ENCODE results near the gene MAP3K6.
A peak's percentile ranks its signal among the peaks of the same experiment; 100 is the strongest.

The MAP3K6 gene

GRCh38 chr1:27342778-27343638 lies 23.8 kb downstream of the MAP3K6 start:
- no peak overlapping the region for H3K27ac ChIP-seq (ENCODE audit: low read depth, low read length)
- H3K4me3 ChIP-seq (ENCODE audit: low read length) = peak overlapping the region; percentile 70
- H3K4me1 ChIP-seq (ENCODE audit: control insufficient read depth, insufficient read depth, low read length) = no peaks in the 10 kb centered on the region
- H3K36me3 ChIP-seq (ENCODE audit: control insufficient read depth, insufficient read depth, low read length) = no peaks in the 10 kb centered on the region
- peak overlapping the region; percentile 43 for H3K9ac ChIP-seq (ENCODE audit: low read length)
- H3K27me3 ChIP-seq (ENCODE audit: control insufficient read depth, insufficient read depth, low read length) = no peaks in the 10 kb centered on the region

- no peaks in the 10 kb centered on the region for H3K4me1 ChIP-seq (ENCODE audit: control insufficient read depth, insufficient read depth, low read length)
- peak overlapping the region; percentile 70 for H3K9ac ChIP-seq (ENCODE audit: low read length)
- H3K4me3 ChIP-seq (ENCODE audit: low read length) = peak overlapping the region; percentile 70
- no peak overlapping the region for H3K27ac ChIP-seq (ENCODE audit: low read depth, low read length)
- H3K27me3 ChIP-seq (ENCODE audit: control insufficient read depth, insufficient read depth, low read length) = no peaks in the 10 kb centered on the region
- H3K36me3 ChIP-seq (ENCODE audit: control insufficient read depth, insufficient read depth, low read length) = no peaks in the 10 kb centered on the region
Observed at GRCh38 chr1:27342391-27342777, 24.4 kb downstream of the MAP3K6 start.

GRCh38 chr1:27341525-27342252 lies 25.1 kb downstream of the MAP3K6 start, which contains the start of gene SYTL1:
TSS of gene SYTL1 (plus strand) at chr1:27342022. CDS start at chr1:27345335, 3,313 bp downstream.
- Histone ChIP-seq H3K9ac (ENCODE audit: low read length) (peak within 1 kb of the TSS; percentile 70), H3K4me1 (ENCODE audit: control insufficient read depth, insufficient read depth, low read length) (no peaks in the 10 kb centered on the region), H3K4me3 (ENCODE audit: low read length) (peak within 1 kb of the TSS; percentile 70), H3K27ac (ENCODE audit: low read depth, low read length) (no peak within 1 kb of the TSS), H3K36me3 (ENCODE audit: control insufficient read depth, insufficient read depth, low read length) (no peaks in the 10 kb centered on the region), H3K27me3 (ENCODE audit: control insufficient read depth, insufficient read depth, low read length) (no peaks in the 10 kb centered on the region)

- Histone ChIP-seq H3K27ac (ENCODE audit: low read depth, low read length) (no peak overlapping the region), H3K4me3 (ENCODE audit: low read length) (no peak overlapping the region), H3K27me3 (ENCODE audit: control insufficient read depth, insufficient read depth, low read length) (no peaks in the 10 kb centered on the region), H3K9ac (ENCODE audit: low read length) (no peak overlapping the region), H3K4me1 (ENCODE audit: control insufficient read depth, insufficient read depth, low read length) (no peaks in the 10 kb centered on the region), H3K36me3 (ENCODE audit: control insufficient read depth, insufficient read depth, low read length) (peaks cover 10% of the 10 kb centered on the region)
Observed at GRCh38 chr1:27339213-27339612, 27.5 kb downstream of the MAP3K6 start.

GRCh38 chr1:27338751-27339150 lies 28.0 kb downstream of the MAP3K6 start:
- no peaks in the 10 kb centered on the region for H3K27me3 ChIP-seq (ENCODE audit: control insufficient read depth, insufficient read depth, low read length)
- no peak overlapping the region for H3K4me3 ChIP-seq (ENCODE audit: low read length)
- H3K36me3 ChIP-seq (ENCODE audit: control insufficient read depth, insufficient read depth, low read length) = peaks cover 14% of the 10 kb centered on the region
- no peaks in the 10 kb centered on the region for H3K4me1 ChIP-seq (ENCODE audit: control insufficient read depth, insufficient read depth, low read length)
- no peak overlapping the region for H3K27ac ChIP-seq (ENCODE audit: low read depth, low read length)
- no peak overlapping the region for H3K9ac ChIP-seq (ENCODE audit: low read length)

- no peak overlapping the region for H3K4me3 ChIP-seq (ENCODE audit: low read length)
- no peaks in the 10 kb centered on the region for H3K27me3 ChIP-seq (ENCODE audit: control insufficient read depth, insufficient read depth, low read length)
- H3K4me1 ChIP-seq (ENCODE audit: control insufficient read depth, insufficient read depth, low read length) = no peaks in the 10 kb centered on the region
- H3K27ac ChIP-seq (ENCODE audit: low read depth, low read length) = no peak overlapping the region
- no peak overlapping the region for H3K9ac ChIP-seq (ENCODE audit: low read length)
- H3K36me3 ChIP-seq (ENCODE audit: control insufficient read depth, insufficient read depth, low read length) = peaks cover 20% of the 10 kb centered on the region
Observed at GRCh38 chr1:27336756-27337155, 30.0 kb downstream of the MAP3K6 start.

GRCh38 chr1:27335506-27336422 lies 31.0 kb downstream of the MAP3K6 start:
- H3K27me3 ChIP-seq (ENCODE audit: control insufficient read depth, insufficient read depth, low read length) = no peaks in the 10 kb centered on the region
- no peaks in the 10 kb centered on the region for H3K4me1 ChIP-seq (ENCODE audit: control insufficient read depth, insufficient read depth, low read length)
- H3K9ac ChIP-seq (ENCODE audit: low read length) = no peak overlapping the region
- H3K36me3 ChIP-seq (ENCODE audit: control insufficient read depth, insufficient read depth, low read length) = peaks cover 20% of the 10 kb centered on the region
- no peak overlapping the region for H3K27ac ChIP-seq (ENCODE audit: low read depth, low read length)
- no peak overlapping the region for H3K4me3 ChIP-seq (ENCODE audit: low read length)

- H3K27me3 ChIP-seq (ENCODE audit: control insufficient read depth, insufficient read depth, low read length) = no peaks in the 10 kb centered on the region
- no peak overlapping the region for H3K4me3 ChIP-seq (ENCODE audit: low read length)
- H3K27ac ChIP-seq (ENCODE audit: low read depth, low read length) = no peak overlapping the region
- H3K36me3 ChIP-seq (ENCODE audit: control insufficient read depth, insufficient read depth, low read length) = peaks cover 23% of the 10 kb centered on the region
- H3K4me1 ChIP-seq (ENCODE audit: control insufficient read depth, insufficient read depth, low read length) = no peaks in the 10 kb centered on the region
- H3K9ac ChIP-seq (ENCODE audit: low read length) = no peak overlapping the region
Observed at GRCh38 chr1:27333717-27334279, 33.0 kb downstream of the MAP3K6 start.

GRCh38 chr1:27332536-27333281 lies 34.1 kb downstream of the MAP3K6 start:
- no peaks in the 10 kb centered on the region for H3K27me3 ChIP-seq (ENCODE audit: control insufficient read depth, insufficient read depth, low read length)
- H3K9ac ChIP-seq (ENCODE audit: low read length) = no peak overlapping the region
- H3K4me1 ChIP-seq (ENCODE audit: control insufficient read depth, insufficient read depth, low read length) = no peaks in the 10 kb centered on the region
- peaks cover 23% of the 10 kb centered on the region for H3K36me3 ChIP-seq (ENCODE audit: control insufficient read depth, insufficient read depth, low read length)
- H3K4me3 ChIP-seq (ENCODE audit: low read length) = no peak overlapping the region
- no peak overlapping the region for H3K27ac ChIP-seq (ENCODE audit: low read depth, low read length)

GRCh38 chr1:27331922-27332321 lies 34.8 kb downstream of the MAP3K6 start:
- Histone ChIP-seq H3K4me3 (ENCODE audit: low read length) (no peak overlapping the region), H3K9ac (ENCODE audit: low read length) (no peak overlapping the region), H3K4me1 (ENCODE audit: control insufficient read depth, insufficient read depth, low read length) (no peaks in the 10 kb centered on the region), H3K27ac (ENCODE audit: low read depth, low read length) (no peak overlapping the region), H3K27me3 (ENCODE audit: control insufficient read depth, insufficient read depth, low read length) (no peaks in the 10 kb centered on the region), H3K36me3 (ENCODE audit: control insufficient read depth, insufficient read depth, low read length) (peaks cover 23% of the 10 kb centered on the region)

- no peak overlapping the region for H3K9ac ChIP-seq (ENCODE audit: low read length)
- H3K36me3 ChIP-seq (ENCODE audit: control insufficient read depth, insufficient read depth, low read length) = peaks cover 23% of the 10 kb centered on the region
- no peak overlapping the region for H3K4me3 ChIP-seq (ENCODE audit: low read length)
- H3K27ac ChIP-seq (ENCODE audit: low read depth, low read length) = no peak overlapping the region
- no peaks in the 10 kb centered on the region for H3K27me3 ChIP-seq (ENCODE audit: control insufficient read depth, insufficient read depth, low read length)
- H3K4me1 ChIP-seq (ENCODE audit: control insufficient read depth, insufficient read depth, low read length) = no peaks in the 10 kb centered on the region
Observed at GRCh38 chr1:27331426-27331825, 35.3 kb downstream of the MAP3K6 start.
